ENCODE measurements around the gene ZMIZ1.

- TF ChIP-seq CTCF (IDR thresholded peaks at IDR 0.05): no peak
- no peak for TF ChIP-seq POLR2A (IDR thresholded peaks at IDR 0.05)
These were observed 221.0 kb downstream of the ZMIZ1 start for GRCh38 chr10:79289801-79290200.

Data from body of pancreas (tissue), 4 donors.